DOHH2 (cell line): ENCODE data around the gene NDN.

ENCODE experiments used
- CTCF ChIP-seq: fragments of 200-600 bp; sonication (generic); IDR thresholded peaks from one replicate; pipeline ENCODE4 v1.5.1; 2014; ENCODE audit warnings: antibody characterized with exemption, mild to moderate bottlenecking, low read depth, low read length; ENCODE audit not compliant: poor library complexity, severe bottlenecking
- EZH2phosphoT487 ChIP-seq: fragments of 200-600 bp; sonication (generic); IDR thresholded peaks from 2 replicates; pipeline ENCODE4 v1.6.1; 2017; ENCODE audit warnings: borderline replicate concordance, mild to moderate bottlenecking, antibody characterized with exemption, low read length, moderate library complexity, mixed read lengths

GRCh38 chr15:23690450-23690852 is 3.3 kb upstream of the NDN start:
- TF ChIP-seq CTCF (no peak), EZH2phosphoT487 (no peak)
